Heart left ventricle (tissue), 13 donors: ENCODE results near the gene LRPPRC.

Experiments
- POLR2A ChIP-seq, 2 donors: fragments of 450-650 bp; IDR thresholded peaks; one replicate each; pipeline ENCODE4 v1.6.1; 2017; ENCODE audit warnings: antibody characterized with exemption in 2 of 2, mild to moderate bottlenecking in 2 of 2, moderate library complexity in 2 of 2
- TF ChIP-seq, protein P1 (sequence below), 12 donors: fragments of 200-600 bp; sonication (generic) in 4 of 12; IDR thresholded peaks; one replicate each; pipeline versions ENCODE4 v1.5.0 to v1.8.0; 2018 to 2022; ENCODE audit warnings: antibody characterized with exemption in 12 of 12, mild to moderate bottlenecking in 5 of 12
- donor health status: ischemic (EF 13 %, LVEDD 7.1; RV severe dilation, severe dysfunction).
- donor health status: DM: no; HTN: yes; CAD: no.
- donor health status: DM: no; HTN: no; CAD: no.
- donor health status: ischemic (EF 25% LVEDD 6.9; RV normal size, moderate dysfunction).
- donor health status: ischemic (EF 25% LVEDD 5.7; RV mildly dilated, moderate dysfunction).
- donor health status: ischemic (EF 35%, LVEDD 5.7; RV mildly dilated, moderate dysfunction).
- donor health status: nonischemic (EF 11% LVEDD 7.7; RV severe dilation, severe dysfunction).
- donor health status: DM: yes; HTN: yes; CAD: no.
- donor health status: PGD.
- donor health status: ischemic (EF 29% LVEDD 5.4; RV normal size, mild dysfunction).
- donor health status: nonischemic (EF 23%, LVEDD 6.1; RV moderate dilation, normal function).

DNA sequence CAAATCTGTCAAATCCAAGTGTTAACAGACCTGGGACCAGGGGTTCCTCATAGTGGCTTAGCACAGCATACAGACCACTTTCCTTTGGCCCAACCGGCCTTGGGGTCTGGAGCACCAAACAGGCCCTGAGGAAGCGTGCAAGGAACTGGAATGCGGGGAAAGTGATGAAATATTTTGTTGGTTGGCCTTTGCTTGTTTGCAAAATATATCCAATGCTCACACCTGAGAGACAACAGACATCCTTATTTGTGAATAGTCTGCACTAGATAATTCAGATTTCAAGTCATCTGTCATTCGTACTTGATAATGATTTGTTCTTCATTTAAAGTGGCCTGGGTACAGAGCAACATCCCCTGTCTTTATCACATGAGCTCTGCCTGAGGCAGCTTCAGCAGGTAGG is 113.5 kb downstream of the LRPPRC start:
- TF ChIP-seq, protein P1, sequence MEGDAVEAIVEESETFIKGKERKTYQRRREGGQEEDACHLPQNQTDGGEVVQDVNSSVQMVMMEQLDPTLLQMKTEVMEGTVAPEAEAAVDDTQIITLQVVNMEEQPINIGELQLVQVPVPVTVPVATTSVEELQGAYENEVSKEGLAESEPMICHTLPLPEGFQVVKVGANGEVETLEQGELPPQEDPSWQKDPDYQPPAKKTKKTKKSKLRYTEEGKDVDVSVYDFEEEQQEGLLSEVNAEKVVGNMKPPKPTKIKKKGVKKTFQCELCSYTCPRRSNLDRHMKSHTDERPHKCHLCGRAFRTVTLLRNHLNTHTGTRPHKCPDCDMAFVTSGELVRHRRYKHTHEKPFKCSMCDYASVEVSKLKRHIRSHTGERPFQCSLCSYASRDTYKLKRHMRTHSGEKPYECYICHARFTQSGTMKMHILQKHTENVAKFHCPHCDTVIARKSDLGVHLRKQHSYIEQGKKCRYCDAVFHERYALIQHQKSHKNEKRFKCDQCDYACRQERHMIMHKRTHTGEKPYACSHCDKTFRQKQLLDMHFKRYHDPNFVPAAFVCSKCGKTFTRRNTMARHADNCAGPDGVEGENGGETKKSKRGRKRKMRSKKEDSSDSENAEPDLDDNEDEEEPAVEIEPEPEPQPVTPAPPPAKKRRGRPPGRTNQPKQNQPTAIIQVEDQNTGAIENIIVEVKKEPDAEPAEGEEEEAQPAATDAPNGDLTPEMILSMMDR (IDR thresholded peaks at IDR 0.05), result no peak
- TF ChIP-seq POLR2A (IDR thresholded peaks at IDR 0.05), result no peak
